MM.1S (cell line): ENCODE data around the gene ITPR3.

ENCODE experiments used
- DNase-seq: peaks from one replicate; pipeline ENCODE4 v3.0.0-alpha.2; 2015
- H2AFZ ChIP-seq: fragments of 300-600 bp; sonication (generic); 2 replicates; pipeline ENCODE4 v1.6.0; 2016; ENCODE audit warnings: antibody characterized with exemption, low read length
- H3F3A ChIP-seq: fragments of 300-600 bp; sonication (generic); 2 replicates; pipeline ENCODE4 v1.6.1; 2016; ENCODE audit warnings: mild to moderate bottlenecking, antibody characterized with exemption, low read length, moderate library complexity, mixed read lengths; ENCODE audit not compliant: insufficient read depth
- H3K27ac ChIP-seq: fragments of 300-600 bp; sonication (generic); 2 replicates; pipeline ENCODE4 v1.5.1; 2016; ENCODE audit warnings: mild to moderate bottlenecking, low read length
- H3K27me3 ChIP-seq: fragments of 300-600 bp; sonication (generic); replicated peaks from 2 replicates; pipeline ENCODE4 v1.6.0; 2016; ENCODE audit warnings: low read length; ENCODE audit not compliant: insufficient read depth
- H3K36me3 ChIP-seq: fragments of 300-600 bp; sonication (generic); replicated peaks from 2 replicates; pipeline ENCODE4 v1.6.1; 2016; ENCODE audit warnings: mild to moderate bottlenecking, low read length, mixed read lengths; ENCODE audit not compliant: insufficient read depth
- H3K4me1 ChIP-seq: fragments of 300-600 bp; sonication (generic); 2 replicates; pipeline ENCODE4 v1.6.1; 2016; ENCODE audit warnings: low read length, mixed read lengths
- H3K4me2 ChIP-seq: fragments of 300-600 bp; sonication (generic); 2 replicates; pipeline ENCODE4 v1.6.0; 2016; ENCODE audit warnings: low read depth, low read length
- H3K4me3 ChIP-seq: fragments of 300-600 bp; sonication (generic); 2 replicates; pipeline ENCODE4 v1.5.1; 2016; ENCODE audit warnings: low read length, mixed read lengths
- H3K79me2 ChIP-seq: fragments of 300-600 bp; sonication (generic); 2 replicates; pipeline ENCODE4 v1.6.1; 2016; ENCODE audit warnings: mixed run types, low read length, mixed read lengths
- H3K9ac ChIP-seq: fragments of 300-600 bp; sonication (generic); 2 replicates; pipeline ENCODE4 v1.6.1; 2016; ENCODE audit warnings: low read length, mixed read lengths
- H3K9me2 ChIP-seq: fragments of 300-600 bp; sonication (generic); replicated peaks from 2 replicates; pipeline ENCODE4 v1.6.1; 2016; ENCODE audit warnings: mild to moderate bottlenecking, low read length, mixed read lengths; ENCODE audit not compliant: insufficient read depth
- H3K9me3 ChIP-seq: fragments of 300-600 bp; sonication (generic); replicated peaks from 2 replicates; pipeline ENCODE4 v1.6.1; 2016; ENCODE audit warnings: mild to moderate bottlenecking, low read length, mixed read lengths; ENCODE audit not compliant: insufficient read depth
- H4K20me1 ChIP-seq: fragments of 300-600 bp; sonication (generic); 2 replicates; pipeline ENCODE4 v1.6.1; 2016; ENCODE audit warnings: mild to moderate bottlenecking, low read length, moderate library complexity, mixed read lengths; ENCODE audit not compliant: insufficient read depth
- CTCF ChIP-seq: fragments of 300-600 bp; sonication (generic); IDR thresholded peaks from 2 replicates; pipeline ENCODE4 v1.5.1; 2016; ENCODE audit warnings: antibody characterized with exemption, low read length, mixed read lengths
- EZH2 ChIP-seq: fragments of 300-600 bp; sonication (generic); optimal IDR thresholded peaks from 2 replicates; pipeline ENCODE3; 2017; ENCODE audit warnings: low read depth, mild to moderate bottlenecking, antibody characterized with exemption, low read length, mixed read lengths
- EZH2phosphoT487 ChIP-seq: fragments of 300-600 bp; sonication (generic); IDR thresholded peaks from 2 replicates; pipeline ENCODE4 v1.6.1; 2018; ENCODE audit warnings: antibody characterized with exemption, low read length

Gene ITPR3

GRCh38 chr6:33684428-33684896, 63.3 kb downstream of the ITPR3 start:
- DNase-seq: no peak
- Histone ChIP-seq H3K4me3 (no peak overlapping the region), H3K79me2 (no peaks in the 10 kb centered on the region), H3F3A (no peaks in the 10 kb centered on the region), H3K27ac (no peak overlapping the region), H3K4me2 (no peak overlapping the region), H3K9ac (no peak overlapping the region), H3K9me3 (no peaks in the 10 kb centered on the region), H3K27me3 (no peaks in the 10 kb centered on the region), H3K36me3 (no peaks in the 10 kb centered on the region), H3K4me1 (no peaks in the 10 kb centered on the region), H2AFZ (no peak overlapping the region), H3K9me2 (no peaks in the 10 kb centered on the region), H4K20me1 (no peaks in the 10 kb centered on the region)
- TF ChIP-seq EZH2phosphoT487: no peak
- TF ChIP-seq CTCF: no peak
- no peak for TF ChIP-seq EZH2

GRCh38 chr6:33684983-33685382, 63.9 kb downstream of the ITPR3 start:
- Histone ChIP-seq H3K9me2 (no peaks in the 10 kb centered on the region), H2AFZ (no peak overlapping the region), H3K36me3 (no peaks in the 10 kb centered on the region), H3K27ac (no peak overlapping the region), H3K4me1 (no peaks in the 10 kb centered on the region), H4K20me1 (no peaks in the 10 kb centered on the region), H3K4me2 (no peak overlapping the region), H3F3A (no peaks in the 10 kb centered on the region), H3K27me3 (no peaks in the 10 kb centered on the region), H3K4me3 (no peak overlapping the region), H3K79me2 (no peaks in the 10 kb centered on the region), H3K9ac (no peak overlapping the region), H3K9me3 (no peaks in the 10 kb centered on the region)
- no peak for DNase-seq
- TF ChIP-seq EZH2phosphoT487 (no peak), EZH2 (no peak), CTCF (no peak)

GRCh38 chr6:33685411-33686224, 64.5 kb downstream of the ITPR3 start:
- H2AFZ ChIP-seq: no peak overlapping the region
- no peak overlapping the region for H3K4me2 ChIP-seq
- H3K9ac ChIP-seq: no peak overlapping the region
- no peaks in the 10 kb centered on the region for H3K9me2 ChIP-seq
- H3K9me3 ChIP-seq: no peaks in the 10 kb centered on the region
- H3K4me3 ChIP-seq: no peak overlapping the region
- H3K27me3 ChIP-seq: no peaks in the 10 kb centered on the region
- TF ChIP-seq EZH2phosphoT487 (no peak), CTCF (no peak), EZH2 (no peak)
- H3K27ac ChIP-seq: no peak overlapping the region
- no peaks in the 10 kb centered on the region for H3K4me1 ChIP-seq
- H3K36me3 ChIP-seq: no peaks in the 10 kb centered on the region
- H4K20me1 ChIP-seq: no peaks in the 10 kb centered on the region
- H3K79me2 ChIP-seq: no peaks in the 10 kb centered on the region
- no peaks in the 10 kb centered on the region for H3F3A ChIP-seq
- DNase-seq: no peak
